VCaP (cell line): ENCODE data around the gene DCTN5.
"Not testable (repeated sequence)": the region's sequence is repeated elsewhere in the genome, so short reads cannot be mapped to it uniquely, and the experiment has no call there.

Source experiments
- H3K27ac ChIP-seq: fragments of 450-650 bp; 2 replicates; pipeline ENCODE4 v1.5.1; 2017
- CTCF ChIP-seq: fragments of 450-650 bp; conservative IDR thresholded peaks from 2 replicates; pipeline ENCODE4 v1.5.1; 2017; ENCODE audit warnings: mild to moderate bottlenecking, moderate library complexity

The DCTN5 gene

DNA sequence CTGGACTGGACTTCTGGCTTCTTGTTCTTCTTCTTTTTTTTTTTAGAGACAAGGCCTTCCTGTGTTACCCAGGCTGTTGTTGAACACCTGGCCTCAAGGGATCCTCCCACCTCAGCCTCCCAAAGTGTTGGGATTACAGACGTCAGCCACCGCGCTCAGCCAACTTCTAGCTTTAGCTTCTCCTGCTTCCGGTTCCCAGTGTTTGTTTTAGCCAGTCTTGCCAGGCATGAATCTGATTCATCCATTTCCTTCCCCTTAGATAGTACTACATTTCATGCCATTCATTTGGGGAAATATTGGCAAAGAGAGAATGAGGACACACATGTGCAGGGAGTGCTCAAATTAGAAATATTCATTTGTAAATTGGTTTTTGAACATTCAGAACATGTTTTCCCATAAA lies 33.1 kb upstream of the DCTN5 start:
- no peak overlapping the region for H3K27ac ChIP-seq
- no peak for TF ChIP-seq CTCF

- no peak overlapping the region for H3K27ac ChIP-seq
- no peak for TF ChIP-seq CTCF
Measured at GRCh38 chr16:23609929-23610328, 31.3 kb upstream of the DCTN5 start.

DNA sequence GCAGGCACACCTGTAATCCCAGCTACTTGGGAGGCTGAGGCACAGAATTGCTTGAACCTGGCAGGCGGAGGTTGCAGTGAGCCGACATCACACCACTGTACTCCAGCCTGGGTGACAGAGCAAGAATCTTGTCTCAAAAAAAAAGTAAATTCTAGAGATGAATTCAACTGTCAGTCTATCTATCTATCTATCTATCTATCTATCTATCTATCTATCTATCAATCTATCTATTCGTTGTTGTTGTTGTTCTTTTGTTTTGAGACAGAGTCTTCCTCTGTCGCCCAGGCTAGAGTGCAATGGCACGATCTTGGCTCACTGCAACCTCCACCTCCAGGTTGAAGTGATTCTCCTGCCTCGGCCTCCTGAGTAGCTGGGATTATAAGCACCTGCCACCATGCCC lies 30.4 kb upstream of the DCTN5 start:
- not testable (repeated sequence) for H3K27ac ChIP-seq

GRCh38 chr16:23611936-23612335 lies 29.3 kb upstream of the DCTN5 start:
- TF ChIP-seq CTCF: no peak
- no peak overlapping the region for H3K27ac ChIP-seq

- no peak for TF ChIP-seq CTCF
- no peak overlapping the region for H3K27ac ChIP-seq
Measured at GRCh38 chr16:23615805-23616204, 25.5 kb upstream of the DCTN5 start.

DNA sequence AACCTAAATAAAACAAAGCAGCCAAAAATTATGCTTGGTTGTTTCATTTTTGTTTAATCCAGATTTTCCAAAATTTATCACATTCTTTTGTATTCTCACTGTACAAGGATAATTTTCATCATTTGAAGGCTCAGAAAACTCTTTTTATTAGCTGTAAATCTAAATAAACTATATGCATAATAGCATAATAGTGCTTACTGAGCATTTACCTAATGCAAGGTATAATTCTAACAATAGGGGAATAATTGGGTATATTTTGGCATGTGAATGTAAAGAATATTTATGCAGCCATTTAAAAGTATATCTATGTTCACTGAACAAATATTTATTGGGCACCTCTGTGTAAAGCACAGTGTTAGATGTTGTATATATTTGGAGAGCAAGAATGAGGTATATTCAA lies 17.2 kb upstream of the DCTN5 start:
- no peak overlapping the region for H3K27ac ChIP-seq
- TF ChIP-seq CTCF: no peak

- TF ChIP-seq CTCF: no peak
- H3K27ac ChIP-seq: no peak overlapping the region
Measured at GRCh38 chr16:23629516-23629915, 11.8 kb upstream of the DCTN5 start.

- not testable (repeated sequence) for H3K27ac ChIP-seq
Measured at GRCh38 chr16:23631874-23632273, 9.4 kb upstream of the DCTN5 start.

- no peak for TF ChIP-seq CTCF
Measured at GRCh38 chr16:23634461-23635036, 6.7 kb upstream of the DCTN5 start.

More at GRCh38 chr16:23634461-23635036, 6.7 kb upstream of the DCTN5 start:
- H3K27ac ChIP-seq: no peak overlapping the region
